OCI-LY3 (cell line): ENCODE results near the gene RELT.

Experiments used
- CTCF ChIP-seq: fragments of 200-600, 300-600 bp; sonication (generic); IDR thresholded peaks from 2 replicates; pipeline ENCODE4 v1.5.1; 2014; ENCODE audit warnings: antibody characterized with exemption, low read length, low read depth
- EZH2phosphoT487 ChIP-seq: fragments of 200-600 bp; shearing (Covaris generic); IDR thresholded peaks from 2 replicates; pipeline ENCODE4 v1.6.1; 2018; ENCODE audit warnings: antibody characterized with exemption, mixed run types, low read depth

DNA sequence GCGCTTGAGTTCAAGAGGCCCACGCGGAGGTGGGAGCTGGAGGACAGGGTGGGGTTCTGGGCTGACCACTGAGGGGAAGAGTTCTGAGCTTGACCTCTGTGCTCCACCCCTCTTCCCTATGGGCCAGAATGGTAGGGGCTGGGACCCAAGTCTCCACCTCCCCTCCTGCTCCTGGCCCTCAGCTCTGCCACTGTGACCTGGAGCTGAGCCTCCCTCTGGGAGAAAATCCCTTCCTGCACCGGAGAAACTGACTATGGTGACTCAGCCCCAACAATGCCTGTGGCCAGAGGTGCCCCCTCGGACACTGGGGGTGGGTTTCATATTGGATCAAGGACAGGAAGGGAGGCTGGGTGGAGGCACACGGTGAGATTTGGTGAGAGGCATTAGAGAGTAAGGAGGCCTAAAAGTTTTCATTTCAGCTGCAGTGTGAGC is 23.0 kb downstream of the RELT start:
- TF ChIP-seq CTCF (no peak), EZH2phosphoT487 (no peak)
